Fibroblast of pulmonary artery (primary cell): ENCODE data around the gene TMEM59L.

Source experiments
- DNase-seq: peaks from one replicate; pipeline ENCODE4 v3.0.0-alpha.2; 2010; ENCODE audit warnings: low read depth
- H3K4me3 ChIP-seq: replicated peaks from 2 replicates; pipeline ENCODE4 v1.5.1; 2011; ENCODE audit warnings: low read depth, mild to moderate bottlenecking, control low read depth, low read length, moderate library complexity
- TF ChIP-seq, protein P1 (sequence below): IDR thresholded peaks from 2 replicates; pipeline ENCODE4 v1.5.1; 2011; ENCODE audit warnings: mild to moderate bottlenecking, control low read depth, low read length, inconsistent platforms; ENCODE audit errors: missing control alignments

TMEM59L gene

DNA sequence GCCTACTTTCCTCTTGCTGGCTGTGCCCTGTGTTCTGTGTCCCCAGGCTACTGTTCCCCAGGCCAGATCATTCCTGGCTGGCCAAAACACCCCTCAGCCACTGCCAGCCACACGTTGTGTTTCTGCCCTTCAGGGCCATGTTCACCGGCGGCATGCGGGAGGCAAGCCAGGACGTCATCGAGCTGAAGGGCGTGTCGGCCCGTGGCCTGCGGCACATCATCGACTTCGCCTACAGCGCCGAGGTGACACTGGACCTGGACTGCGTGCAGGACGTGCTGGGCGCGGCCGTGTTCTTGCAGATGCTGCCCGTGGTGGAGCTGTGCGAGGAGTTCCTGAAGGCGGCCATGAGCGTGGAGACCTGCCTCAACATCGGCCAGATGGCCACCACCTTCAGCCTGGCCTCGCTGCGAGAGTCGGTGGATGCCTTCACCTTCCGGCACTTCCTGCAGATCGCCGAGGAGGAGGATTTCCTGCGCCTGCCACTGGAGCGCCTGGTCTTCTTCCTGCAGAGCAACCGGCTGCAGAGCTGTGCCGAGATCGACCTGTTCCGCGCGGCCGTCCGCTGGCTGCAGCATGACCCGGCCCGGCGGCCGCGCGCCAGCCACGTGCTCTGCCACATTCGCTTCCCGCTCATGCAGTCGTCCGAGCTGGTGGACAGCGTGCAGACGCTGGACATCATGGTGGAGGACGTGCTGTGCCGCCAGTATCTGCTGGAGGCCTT, 55.0 kb downstream of the TMEM59L start:
- TF ChIP-seq, protein P1, sequence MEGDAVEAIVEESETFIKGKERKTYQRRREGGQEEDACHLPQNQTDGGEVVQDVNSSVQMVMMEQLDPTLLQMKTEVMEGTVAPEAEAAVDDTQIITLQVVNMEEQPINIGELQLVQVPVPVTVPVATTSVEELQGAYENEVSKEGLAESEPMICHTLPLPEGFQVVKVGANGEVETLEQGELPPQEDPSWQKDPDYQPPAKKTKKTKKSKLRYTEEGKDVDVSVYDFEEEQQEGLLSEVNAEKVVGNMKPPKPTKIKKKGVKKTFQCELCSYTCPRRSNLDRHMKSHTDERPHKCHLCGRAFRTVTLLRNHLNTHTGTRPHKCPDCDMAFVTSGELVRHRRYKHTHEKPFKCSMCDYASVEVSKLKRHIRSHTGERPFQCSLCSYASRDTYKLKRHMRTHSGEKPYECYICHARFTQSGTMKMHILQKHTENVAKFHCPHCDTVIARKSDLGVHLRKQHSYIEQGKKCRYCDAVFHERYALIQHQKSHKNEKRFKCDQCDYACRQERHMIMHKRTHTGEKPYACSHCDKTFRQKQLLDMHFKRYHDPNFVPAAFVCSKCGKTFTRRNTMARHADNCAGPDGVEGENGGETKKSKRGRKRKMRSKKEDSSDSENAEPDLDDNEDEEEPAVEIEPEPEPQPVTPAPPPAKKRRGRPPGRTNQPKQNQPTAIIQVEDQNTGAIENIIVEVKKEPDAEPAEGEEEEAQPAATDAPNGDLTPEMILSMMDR = no peak
- no peak for DNase-seq
- H3K4me3 ChIP-seq = no peak overlapping the region

DNA sequence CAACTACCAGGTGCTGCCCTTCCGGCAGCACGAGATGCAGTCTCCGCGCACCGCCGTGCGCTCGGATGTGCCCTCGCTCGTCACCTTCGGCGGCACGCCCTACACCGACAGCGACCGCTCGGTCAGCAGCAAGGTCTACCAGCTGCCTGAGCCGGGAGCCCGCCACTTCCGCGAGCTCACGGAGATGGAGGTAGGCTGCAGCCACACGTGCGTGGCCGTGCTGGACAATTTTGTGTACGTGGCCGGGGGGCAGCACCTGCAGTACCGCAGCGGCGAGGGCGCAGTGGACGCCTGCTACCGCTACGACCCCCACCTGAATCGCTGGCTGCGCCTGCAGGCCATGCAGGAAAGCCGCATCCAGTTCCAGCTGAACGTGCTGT, 55.6 kb downstream of the TMEM59L start:
- no peak for DNase-seq
- no peak overlapping the region for H3K4me3 ChIP-seq
- TF ChIP-seq, protein P1 = no peak

DNA sequence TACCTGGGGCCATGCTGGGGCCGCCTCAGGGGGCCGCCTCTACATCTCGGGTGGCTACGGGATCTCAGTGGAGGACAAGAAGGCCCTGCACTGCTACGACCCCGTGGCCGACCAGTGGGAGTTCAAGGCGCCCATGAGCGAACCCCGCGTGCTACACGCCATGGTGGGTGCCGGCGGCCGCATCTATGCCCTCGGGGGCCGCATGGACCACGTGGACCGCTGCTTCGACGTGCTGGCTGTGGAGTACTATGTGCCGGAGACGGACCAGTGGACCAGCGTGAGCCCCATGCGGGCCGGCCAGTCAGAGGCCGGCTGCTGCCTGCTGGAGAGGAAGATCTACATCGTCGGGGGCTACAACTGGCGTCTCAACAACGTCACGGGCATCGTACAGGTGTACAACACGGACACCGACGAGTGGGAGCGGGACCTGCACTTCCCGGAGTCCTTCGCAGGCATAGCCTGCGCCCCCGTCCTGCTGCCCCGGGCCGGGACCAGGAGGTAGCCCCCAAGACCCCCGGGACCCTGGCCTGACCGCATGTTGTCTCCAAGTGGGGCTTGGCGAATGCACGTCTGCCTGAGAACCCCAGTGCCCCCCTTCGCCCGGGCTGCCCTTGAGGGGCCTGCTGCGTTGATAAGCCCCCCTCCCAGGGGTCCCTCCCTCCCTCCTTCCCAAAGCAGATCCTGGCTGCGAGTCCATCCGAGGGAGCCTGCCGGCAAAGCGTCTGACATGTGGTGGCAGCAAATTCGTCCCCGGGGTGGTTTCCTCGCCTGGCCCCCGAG, 56.3 kb downstream of the TMEM59L start:
- DNase-seq = no peak
- H3K4me3 ChIP-seq = no peak overlapping the region
- TF ChIP-seq, protein P1 = no peak

DNA sequence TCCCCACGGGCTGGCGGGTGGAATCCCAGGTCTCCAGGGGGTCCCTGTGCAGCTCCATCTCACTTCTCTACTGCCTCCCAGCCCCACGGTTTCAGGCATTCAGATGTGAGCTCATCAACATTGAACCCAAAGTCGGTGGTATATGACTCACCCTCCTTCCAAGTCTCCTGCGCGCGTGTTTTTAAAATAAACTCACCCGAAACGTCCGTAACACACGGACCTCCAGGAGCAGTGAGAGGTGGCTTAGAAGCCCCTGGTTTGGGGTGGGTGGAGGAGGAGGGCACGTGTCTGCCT, 56.8 kb downstream of the TMEM59L start:
- TF ChIP-seq, protein P1 = no peak
- no peak for DNase-seq
- H3K4me3 ChIP-seq = no peak overlapping the region

DNA sequence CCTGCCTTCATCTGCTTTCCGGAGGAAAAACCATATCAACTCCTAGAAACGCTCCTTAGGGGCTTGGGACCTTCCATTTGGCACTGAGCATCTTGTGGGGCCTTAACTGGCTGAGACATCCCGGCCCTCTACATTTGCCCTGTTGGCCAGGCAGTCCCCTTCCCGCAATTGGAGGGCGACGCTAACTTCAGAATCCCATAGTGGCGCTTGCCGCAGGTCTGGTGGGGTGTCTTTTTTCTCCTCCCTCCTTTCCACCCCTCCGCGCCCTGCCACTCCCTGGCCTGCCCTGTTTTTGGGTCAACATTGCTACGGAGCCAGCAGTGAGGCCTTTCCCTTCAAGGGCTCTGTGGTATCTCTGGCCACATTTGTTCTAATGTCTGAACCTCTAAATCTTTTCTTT, 57.2 kb downstream of the TMEM59L start:
- TF ChIP-seq, protein P1 = no peak
- no peak for DNase-seq
- H3K4me3 ChIP-seq = no peak overlapping the region

DNA sequence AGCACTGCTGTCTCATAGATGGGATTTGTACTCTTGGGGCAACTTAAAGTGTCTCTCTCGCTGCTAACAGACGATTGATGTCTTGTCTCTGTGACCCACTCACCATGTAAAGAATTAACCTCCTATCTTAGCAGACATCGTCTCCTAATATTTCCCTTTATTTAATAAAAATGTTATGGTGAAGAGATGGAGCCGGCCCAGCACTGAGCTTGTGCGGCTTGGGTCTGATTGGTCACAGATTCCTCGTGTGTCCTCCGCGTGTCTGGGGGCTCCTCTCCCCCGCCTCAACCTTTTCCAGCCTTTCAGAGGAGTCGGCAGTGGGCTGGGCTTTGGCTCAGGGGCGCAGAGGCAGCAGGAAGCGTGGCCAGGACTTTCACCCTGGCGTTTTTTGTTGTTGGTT, 57.6 kb downstream of the TMEM59L start:
- H3K4me3 ChIP-seq = no peak overlapping the region
- DNase-seq = no peak
- TF ChIP-seq, protein P1 = no peak
